Right kidney (tissue), 1 donor: ENCODE measurements around the gene CNPPD1.

ENCODE experiments used
- DNase-seq: peaks from one replicate; pipeline ENCODE4 v3.0.0-alpha.2; 2016

The CNPPD1 gene

GRCh38 chr2:219160186-219161017, 16.3 kb downstream of the CNPPD1 start, which contains the start of gene NHEJ1:
TSS of gene NHEJ1 (minus strand) at chr2:219160815. CDS start at chr2:219158362, 2,453 bp downstream.
- peak; percentile 99 for DNase-seq

- DNase-seq, result no peak
Observed at GRCh38 chr2:219159771-219160185, 16.9 kb downstream of the CNPPD1 start.

- DNase-seq, result no peak
Observed at GRCh38 chr2:219158586-219158985, 18.1 kb downstream of the CNPPD1 start.

- DNase-seq, result no peak
Observed at GRCh38 chr2:219158025-219158424, 18.7 kb downstream of the CNPPD1 start.

GRCh38 chr2:219157396-219157795, 19.3 kb downstream of the CNPPD1 start:
- no peak for DNase-seq

GRCh38 chr2:219155054-219155644, 21.6 kb downstream of the CNPPD1 start:
- no peak for DNase-seq

GRCh38 chr2:219149667-219150066, 27.1 kb downstream of the CNPPD1 start:
- no peak for DNase-seq

- no peak for DNase-seq
Observed at GRCh38 chr2:219142329-219142728, 34.4 kb downstream of the CNPPD1 start.

GRCh38 chr2:219140722-219141121, 36.0 kb downstream of the CNPPD1 start:
- no peak for DNase-seq

GRCh38 chr2:219133976-219134375, 42.7 kb downstream of the CNPPD1 start:
- DNase-seq, result no peak

- DNase-seq, result no peak
Observed at GRCh38 chr2:219131744-219132143, 45.0 kb downstream of the CNPPD1 start.

GRCh38 chr2:219131327-219131726, 45.4 kb downstream of the CNPPD1 start:
- no peak for DNase-seq

GRCh38 chr2:219129589-219129988, 47.1 kb downstream of the CNPPD1 start:
- no peak for DNase-seq

- DNase-seq, result no peak
Observed at GRCh38 chr2:219128396-219128795, 48.3 kb downstream of the CNPPD1 start.

GRCh38 chr2:219127037-219127635, 49.6 kb downstream of the CNPPD1 start:
- DNase-seq, result no peak

GRCh38 chr2:219126555-219126954, 50.2 kb downstream of the CNPPD1 start:
- no peak for DNase-seq

- no peak for DNase-seq
Observed at GRCh38 chr2:219125886-219126270, 50.8 kb downstream of the CNPPD1 start.

- no peak for DNase-seq
Observed at GRCh38 chr2:219125225-219125885, 51.4 kb downstream of the CNPPD1 start.

GRCh38 chr2:219124381-219125110, 52.2 kb downstream of the CNPPD1 start:
- no peak for DNase-seq

- DNase-seq, result no peak
Observed at GRCh38 chr2:219123356-219124135, 53.2 kb downstream of the CNPPD1 start.
